ENCODE data around the gene MCC. TPM values are rescaled to one million over a fixed set of nuclear protein-coding genes. Genes with fewer than 3 reads are reported as not detected.

Gene MCC
- total and polyA plus RNA-seq, 4 donors, result 1.6 to 38.6 (median 11.2) TPM

DNA sequence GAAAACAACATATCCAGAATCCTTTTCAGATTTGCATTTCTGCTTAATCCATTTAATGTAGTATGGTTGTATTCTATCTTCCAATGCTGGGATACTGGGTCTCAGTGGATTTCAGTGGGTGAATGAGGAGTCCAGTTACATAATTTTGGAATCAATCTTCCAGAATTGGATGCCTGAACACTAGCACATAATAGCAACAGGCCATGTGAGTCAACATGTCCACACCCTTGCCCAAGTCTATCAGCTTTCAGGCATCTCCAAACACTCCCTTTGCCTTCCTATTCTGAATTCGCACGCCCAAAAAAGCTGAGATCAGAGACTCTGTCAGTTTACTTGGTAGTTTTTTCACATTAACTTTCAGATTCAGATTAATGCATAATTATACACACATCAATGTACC is 256.0 kb downstream of the MCC start:
- no peak overlapping the region for H3K4me3 ChIP-seq
- no peaks in the 10 kb centered on the region for H3K36me3 ChIP-seq (ENCODE audit: control insufficient read depth in 4 of 4, insufficient read depth in 4 of 4, low read length in 4 of 4)
- H3K4me1 ChIP-seq (ENCODE audit: control insufficient read depth in 5 of 5, insufficient read depth in 5 of 5, low read length in 5 of 5), result peaks cover 0 to 39% (median 3%) of the 10 kb centered on the region in 5 donors
- H3K9me3 ChIP-seq (ENCODE audit: control insufficient read depth in 4 of 4, insufficient read depth in 3 of 4, low read length in 3 of 4), result no peaks in the 10 kb centered on the region
- no peak overlapping the region for H3K9ac ChIP-seq (ENCODE audit: insufficient read depth in 1 of 2, low read length in 2 of 2)
- peak overlapping the region in 1 of 2 donors; percentile 29 for H3K27ac ChIP-seq (ENCODE audit: low read depth in 1 of 2, low read length in 1 of 2)
- ATAC-seq (ENCODE audit: insufficient read depth, low FRiP score) (no peak), DNase-seq (no peak)
- no peaks in the 10 kb centered on the region for H3K27me3 ChIP-seq (ENCODE audit: control insufficient read depth in 3 of 3, insufficient read depth in 3 of 3, low read length in 2 of 3)
- WGBS, 2 donors, result 41 to 64% methylated on average over 2 of the region's 2 CpGs
- TF ChIP-seq, protein P1, sequence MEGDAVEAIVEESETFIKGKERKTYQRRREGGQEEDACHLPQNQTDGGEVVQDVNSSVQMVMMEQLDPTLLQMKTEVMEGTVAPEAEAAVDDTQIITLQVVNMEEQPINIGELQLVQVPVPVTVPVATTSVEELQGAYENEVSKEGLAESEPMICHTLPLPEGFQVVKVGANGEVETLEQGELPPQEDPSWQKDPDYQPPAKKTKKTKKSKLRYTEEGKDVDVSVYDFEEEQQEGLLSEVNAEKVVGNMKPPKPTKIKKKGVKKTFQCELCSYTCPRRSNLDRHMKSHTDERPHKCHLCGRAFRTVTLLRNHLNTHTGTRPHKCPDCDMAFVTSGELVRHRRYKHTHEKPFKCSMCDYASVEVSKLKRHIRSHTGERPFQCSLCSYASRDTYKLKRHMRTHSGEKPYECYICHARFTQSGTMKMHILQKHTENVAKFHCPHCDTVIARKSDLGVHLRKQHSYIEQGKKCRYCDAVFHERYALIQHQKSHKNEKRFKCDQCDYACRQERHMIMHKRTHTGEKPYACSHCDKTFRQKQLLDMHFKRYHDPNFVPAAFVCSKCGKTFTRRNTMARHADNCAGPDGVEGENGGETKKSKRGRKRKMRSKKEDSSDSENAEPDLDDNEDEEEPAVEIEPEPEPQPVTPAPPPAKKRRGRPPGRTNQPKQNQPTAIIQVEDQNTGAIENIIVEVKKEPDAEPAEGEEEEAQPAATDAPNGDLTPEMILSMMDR (IDR thresholded peaks at IDR 0.05; ENCODE audit: control extremely low read depth, extremely low read depth), result no peak

DNA sequence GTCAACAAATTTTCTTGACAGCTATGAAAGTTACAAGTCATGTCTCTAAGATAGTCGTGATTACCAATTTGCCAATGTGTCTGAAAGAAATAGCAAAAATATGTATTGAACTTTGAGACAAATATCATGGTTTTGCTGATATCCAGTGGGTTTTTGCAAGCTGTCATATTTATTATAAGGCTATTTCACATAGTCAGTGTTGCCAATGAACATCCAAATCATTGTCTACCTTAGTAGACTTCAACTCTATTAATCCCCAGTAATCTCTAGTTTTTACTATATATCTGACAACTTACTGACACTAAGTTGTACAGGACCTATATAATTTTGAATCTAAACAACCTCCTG is 256.6 kb downstream of the MCC start:
- DNase-seq, result no peak
- Histone ChIP-seq H3K4me1 (ENCODE audit: control insufficient read depth in 5 of 5, insufficient read depth in 5 of 5, low read length in 5 of 5) (peaks cover 0 to 39% (median 3%) of the 10 kb centered on the region in 5 donors), H3K9me3 (ENCODE audit: control insufficient read depth in 4 of 4, insufficient read depth in 3 of 4, low read length in 3 of 4) (no peaks in the 10 kb centered on the region), H3K27me3 (ENCODE audit: control insufficient read depth in 3 of 3, insufficient read depth in 3 of 3, low read length in 2 of 3) (no peaks in the 10 kb centered on the region), H3K9ac (ENCODE audit: insufficient read depth in 1 of 2, low read length in 2 of 2) (no peak overlapping the region), H3K27ac (ENCODE audit: low read depth in 1 of 2, low read length in 1 of 2) (no peak overlapping the region), H3K4me3 (no peak overlapping the region), H3K36me3 (ENCODE audit: control insufficient read depth in 4 of 4, insufficient read depth in 4 of 4, low read length in 4 of 4) (no peaks in the 10 kb centered on the region)
- WGBS, 2 donors, result 58 to 82% methylated on average over 1 of the region's 1 CpG
- ATAC-seq (ENCODE audit: insufficient read depth, low FRiP score), result no peak
- TF ChIP-seq, protein P1 (IDR thresholded peaks at IDR 0.05; ENCODE audit: control extremely low read depth, extremely low read depth), result no peak

DNA sequence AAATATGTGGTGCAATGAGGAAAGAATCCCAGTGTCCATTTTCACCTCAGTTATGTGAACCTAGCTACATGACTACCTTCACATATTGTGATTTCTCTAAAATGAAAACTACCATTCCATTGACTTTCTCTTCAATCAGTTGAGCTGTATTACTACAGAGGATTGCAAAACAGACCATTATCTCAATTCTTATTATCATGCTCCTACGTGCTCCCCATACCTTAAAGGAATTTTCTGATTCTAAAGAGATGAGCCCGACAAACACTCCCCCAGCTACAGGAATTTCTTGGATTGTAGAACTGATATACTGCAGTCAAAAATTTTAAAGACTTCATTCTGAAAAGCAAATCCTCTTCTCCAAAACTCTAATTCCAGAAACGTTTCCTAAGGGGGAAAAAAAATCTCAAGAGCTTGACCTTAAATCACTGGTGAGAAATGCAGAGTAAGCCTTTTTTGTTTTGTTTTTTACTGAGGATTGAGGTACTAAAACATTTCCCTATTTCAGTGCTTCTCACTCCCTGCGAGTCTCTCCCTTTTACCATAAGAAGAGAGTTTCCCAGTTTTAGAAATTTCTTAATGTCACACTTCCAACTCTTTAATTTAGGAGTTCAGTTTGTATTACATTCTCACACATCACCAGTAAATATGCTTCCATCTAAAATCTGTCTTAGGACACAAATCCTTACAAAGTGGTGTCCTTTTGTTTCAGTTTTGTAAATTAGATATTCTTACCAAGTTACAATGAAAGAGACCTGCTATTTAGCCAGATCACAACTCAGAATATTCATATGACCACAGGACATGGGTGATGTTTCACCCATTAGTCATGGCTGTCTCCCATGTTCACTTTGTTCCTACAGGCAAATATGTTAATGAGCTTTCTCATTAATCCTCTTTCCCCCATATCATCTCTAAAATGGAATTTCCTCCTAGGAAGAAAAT is 257.3 kb downstream of the MCC start:
- no peak overlapping the region for H3K27ac ChIP-seq (ENCODE audit: low read depth in 1 of 2, low read length in 1 of 2)
- no peaks in the 10 kb centered on the region for H3K27me3 ChIP-seq (ENCODE audit: control insufficient read depth in 3 of 3, insufficient read depth in 3 of 3, low read length in 2 of 3)
- ATAC-seq (ENCODE audit: insufficient read depth, low FRiP score) (no peak), DNase-seq (no peak)
- no peak overlapping the region for H3K9ac ChIP-seq (ENCODE audit: insufficient read depth in 1 of 2, low read length in 2 of 2)
- no peaks in the 10 kb centered on the region for H3K36me3 ChIP-seq (ENCODE audit: control insufficient read depth in 4 of 4, insufficient read depth in 4 of 4, low read length in 4 of 4)
- H3K4me3 ChIP-seq, result no peak overlapping the region
- 72 to 86% methylated on average over 4 of the region's 4 CpGs for WGBS, 2 donors
- H3K9me3 ChIP-seq (ENCODE audit: control insufficient read depth in 4 of 4, insufficient read depth in 3 of 4, low read length in 3 of 4), result no peaks in the 10 kb centered on the region
- TF ChIP-seq, protein P1 (IDR thresholded peaks at IDR 0.05; ENCODE audit: control extremely low read depth, extremely low read depth), result no peak
- H3K4me1 ChIP-seq (ENCODE audit: control insufficient read depth in 5 of 5, insufficient read depth in 5 of 5, low read length in 5 of 5), result peaks cover 0 to 43% (median 3%) of the 10 kb centered on the region in 5 donors
